Sigmoid colon (tissue), 3 donors: ENCODE results near the gene CSRNP2.

Experiments used
- POLR2A ChIP-seq, 2 donors: fragments of 450-650 bp; IDR thresholded peaks; one replicate each; pipeline ENCODE4 v1.6.1; 2016; ENCODE audit warnings: antibody characterized with exemption in 2 of 2, mild to moderate bottlenecking in 2 of 2, moderate library complexity in 2 of 2
- TF ChIP-seq, protein P1 (sequence below), 4 experiments: fragments of 450-650 bp in 3 of 4; fragments of 200-600 bp in 1 of 4; IDR thresholded peaks; one replicate each; pipeline ENCODE4 v1.5.1; 2016 to 2019; ENCODE audit warnings: antibody characterized with exemption in 4 of 4, mild to moderate bottlenecking in 3 of 4, moderate library complexity in 2 of 4

- TF ChIP-seq POLR2A (IDR thresholded peaks at IDR 0.05), result no peak
- TF ChIP-seq, protein P1, sequence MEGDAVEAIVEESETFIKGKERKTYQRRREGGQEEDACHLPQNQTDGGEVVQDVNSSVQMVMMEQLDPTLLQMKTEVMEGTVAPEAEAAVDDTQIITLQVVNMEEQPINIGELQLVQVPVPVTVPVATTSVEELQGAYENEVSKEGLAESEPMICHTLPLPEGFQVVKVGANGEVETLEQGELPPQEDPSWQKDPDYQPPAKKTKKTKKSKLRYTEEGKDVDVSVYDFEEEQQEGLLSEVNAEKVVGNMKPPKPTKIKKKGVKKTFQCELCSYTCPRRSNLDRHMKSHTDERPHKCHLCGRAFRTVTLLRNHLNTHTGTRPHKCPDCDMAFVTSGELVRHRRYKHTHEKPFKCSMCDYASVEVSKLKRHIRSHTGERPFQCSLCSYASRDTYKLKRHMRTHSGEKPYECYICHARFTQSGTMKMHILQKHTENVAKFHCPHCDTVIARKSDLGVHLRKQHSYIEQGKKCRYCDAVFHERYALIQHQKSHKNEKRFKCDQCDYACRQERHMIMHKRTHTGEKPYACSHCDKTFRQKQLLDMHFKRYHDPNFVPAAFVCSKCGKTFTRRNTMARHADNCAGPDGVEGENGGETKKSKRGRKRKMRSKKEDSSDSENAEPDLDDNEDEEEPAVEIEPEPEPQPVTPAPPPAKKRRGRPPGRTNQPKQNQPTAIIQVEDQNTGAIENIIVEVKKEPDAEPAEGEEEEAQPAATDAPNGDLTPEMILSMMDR (IDR thresholded peaks at IDR 0.05), result no peak
These were observed 43.8 kb upstream of the CSRNP2 start for GRCh38 chr12:51127050-51127729.
